ENCODE results near the gene YJU2.

YJU2 gene

GRCh38 chr19:4260613-4261191 is 13.8 kb downstream of the YJU2 start:
- H3K4me3 ChIP-seq (ENCODE audit: low read depth, low read length), result no peak overlapping the region
- TF ChIP-seq CTCF (IDR thresholded peaks at IDR 0.05; ENCODE audit: insufficient read depth, low read depth, low read length, missing control alignments), result no peak
- DNase-seq (ENCODE audit: low read depth), result no peak

- no peak for DNase-seq (ENCODE audit: low read depth)
Observed at GRCh38 chr19:4264812-4265211, 17.9 kb downstream of the YJU2 start.

GRCh38 chr19:4266253-4267000 is 19.5 kb downstream of the YJU2 start:
- no peak for TF ChIP-seq CTCF (IDR thresholded peaks at IDR 0.05; ENCODE audit: insufficient read depth, low read depth, low read length, missing control alignments)
- DNase-seq (ENCODE audit: low read depth), result no peak
- H3K4me3 ChIP-seq (ENCODE audit: low read depth, low read length), result no peak overlapping the region

More at GRCh38 chr19:4264812-4265211, 17.9 kb downstream of the YJU2 start:
- no peak for TF ChIP-seq CTCF (IDR thresholded peaks at IDR 0.05; ENCODE audit: insufficient read depth, low read depth, low read length, missing control alignments)
- H3K4me3 ChIP-seq (ENCODE audit: low read depth, low read length), result no peak overlapping the region

- peak; percentile 74 for DNase-seq (ENCODE audit: low read depth)
Observed at GRCh38 chr19:4267101-4267900, 20.4 kb downstream of the YJU2 start.

GRCh38 chr19:4267901-4268815 is 21.3 kb downstream of the YJU2 start:
- no peak for DNase-seq (ENCODE audit: low read depth)
- no peak for TF ChIP-seq CTCF (IDR thresholded peaks at IDR 0.05; ENCODE audit: insufficient read depth, low read depth, low read length, missing control alignments)
- H3K4me3 ChIP-seq (ENCODE audit: low read depth, low read length), result no peak overlapping the region

More at GRCh38 chr19:4267101-4267900, 20.4 kb downstream of the YJU2 start:
- peak; percentile 65 for TF ChIP-seq CTCF (IDR thresholded peaks at IDR 0.05; ENCODE audit: insufficient read depth, low read depth, low read length, missing control alignments)
- H3K4me3 ChIP-seq (ENCODE audit: low read depth, low read length), result no peak overlapping the region

- no peak for DNase-seq (ENCODE audit: low read depth)
- H3K4me3 ChIP-seq (ENCODE audit: low read depth, low read length), result no peak overlapping the region
- no peak for TF ChIP-seq CTCF (IDR thresholded peaks at IDR 0.05; ENCODE audit: insufficient read depth, low read depth, low read length, missing control alignments)
Observed at GRCh38 chr19:4268816-4269430, 22.0 kb downstream of the YJU2 start.

Data from GM12865 (cell line).